ENCODE measurements around the gene ZRANB1.

DNA sequence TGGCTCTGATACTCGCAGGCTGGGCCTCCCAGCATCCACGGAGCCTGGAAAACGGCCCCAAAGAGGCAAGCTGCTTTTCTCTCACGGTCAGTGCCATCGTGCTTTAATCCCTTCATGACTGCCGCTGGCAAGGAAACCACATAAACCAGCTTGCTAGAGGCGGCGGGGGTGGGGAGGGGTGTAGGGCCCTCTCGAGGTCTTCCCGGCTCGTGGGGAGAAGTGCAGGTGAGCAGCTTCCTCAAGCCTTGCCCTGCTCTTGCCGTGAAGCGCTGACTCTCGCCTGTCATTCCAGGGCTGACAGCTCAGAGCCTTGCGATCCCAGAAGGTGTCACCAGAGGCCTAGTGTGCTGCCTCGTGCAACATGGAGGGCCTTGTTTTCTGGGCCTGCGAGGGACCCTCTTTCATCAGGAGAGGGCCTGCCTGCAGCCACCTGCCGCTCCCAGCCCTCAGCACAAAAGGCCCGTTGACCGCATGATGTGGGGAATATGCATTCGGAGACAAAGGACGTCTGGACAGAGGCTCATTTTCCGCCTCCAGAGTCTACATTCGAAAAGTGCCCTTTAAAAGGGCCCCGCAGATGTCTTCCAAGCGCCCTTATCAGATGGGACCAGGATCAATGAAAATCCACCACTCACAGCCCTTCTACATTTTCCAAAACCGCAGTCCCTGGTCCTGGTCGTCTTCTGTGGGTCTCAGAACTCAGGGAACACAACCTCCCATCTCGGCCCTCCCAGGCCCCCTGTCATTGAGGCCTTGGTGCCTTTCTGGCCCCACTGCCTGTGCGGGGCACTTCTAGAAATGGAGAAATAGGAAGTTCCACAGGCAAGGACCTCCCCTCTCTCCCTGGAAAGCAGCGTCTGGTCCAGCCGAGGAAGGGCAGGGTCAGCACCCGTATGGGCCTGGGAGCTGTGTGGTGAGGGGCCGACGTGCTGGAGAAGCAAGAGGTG is 58.7 kb downstream of the ZRANB1 start:
- TF ChIP-seq, protein P1, sequence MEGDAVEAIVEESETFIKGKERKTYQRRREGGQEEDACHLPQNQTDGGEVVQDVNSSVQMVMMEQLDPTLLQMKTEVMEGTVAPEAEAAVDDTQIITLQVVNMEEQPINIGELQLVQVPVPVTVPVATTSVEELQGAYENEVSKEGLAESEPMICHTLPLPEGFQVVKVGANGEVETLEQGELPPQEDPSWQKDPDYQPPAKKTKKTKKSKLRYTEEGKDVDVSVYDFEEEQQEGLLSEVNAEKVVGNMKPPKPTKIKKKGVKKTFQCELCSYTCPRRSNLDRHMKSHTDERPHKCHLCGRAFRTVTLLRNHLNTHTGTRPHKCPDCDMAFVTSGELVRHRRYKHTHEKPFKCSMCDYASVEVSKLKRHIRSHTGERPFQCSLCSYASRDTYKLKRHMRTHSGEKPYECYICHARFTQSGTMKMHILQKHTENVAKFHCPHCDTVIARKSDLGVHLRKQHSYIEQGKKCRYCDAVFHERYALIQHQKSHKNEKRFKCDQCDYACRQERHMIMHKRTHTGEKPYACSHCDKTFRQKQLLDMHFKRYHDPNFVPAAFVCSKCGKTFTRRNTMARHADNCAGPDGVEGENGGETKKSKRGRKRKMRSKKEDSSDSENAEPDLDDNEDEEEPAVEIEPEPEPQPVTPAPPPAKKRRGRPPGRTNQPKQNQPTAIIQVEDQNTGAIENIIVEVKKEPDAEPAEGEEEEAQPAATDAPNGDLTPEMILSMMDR (conservative IDR thresholded peaks at IDR 0.05; ENCODE audit: low read depth in 2 of 2): peak in 1 of 2 experiments; percentile 41; a peak in 2 of 4 replicates
- TF ChIP-seq POLR2AphosphoS5 (IDR thresholded peaks at IDR 0.05; ENCODE audit: low read depth): peak; percentile 0
- TF ChIP-seq, protein P2, sequence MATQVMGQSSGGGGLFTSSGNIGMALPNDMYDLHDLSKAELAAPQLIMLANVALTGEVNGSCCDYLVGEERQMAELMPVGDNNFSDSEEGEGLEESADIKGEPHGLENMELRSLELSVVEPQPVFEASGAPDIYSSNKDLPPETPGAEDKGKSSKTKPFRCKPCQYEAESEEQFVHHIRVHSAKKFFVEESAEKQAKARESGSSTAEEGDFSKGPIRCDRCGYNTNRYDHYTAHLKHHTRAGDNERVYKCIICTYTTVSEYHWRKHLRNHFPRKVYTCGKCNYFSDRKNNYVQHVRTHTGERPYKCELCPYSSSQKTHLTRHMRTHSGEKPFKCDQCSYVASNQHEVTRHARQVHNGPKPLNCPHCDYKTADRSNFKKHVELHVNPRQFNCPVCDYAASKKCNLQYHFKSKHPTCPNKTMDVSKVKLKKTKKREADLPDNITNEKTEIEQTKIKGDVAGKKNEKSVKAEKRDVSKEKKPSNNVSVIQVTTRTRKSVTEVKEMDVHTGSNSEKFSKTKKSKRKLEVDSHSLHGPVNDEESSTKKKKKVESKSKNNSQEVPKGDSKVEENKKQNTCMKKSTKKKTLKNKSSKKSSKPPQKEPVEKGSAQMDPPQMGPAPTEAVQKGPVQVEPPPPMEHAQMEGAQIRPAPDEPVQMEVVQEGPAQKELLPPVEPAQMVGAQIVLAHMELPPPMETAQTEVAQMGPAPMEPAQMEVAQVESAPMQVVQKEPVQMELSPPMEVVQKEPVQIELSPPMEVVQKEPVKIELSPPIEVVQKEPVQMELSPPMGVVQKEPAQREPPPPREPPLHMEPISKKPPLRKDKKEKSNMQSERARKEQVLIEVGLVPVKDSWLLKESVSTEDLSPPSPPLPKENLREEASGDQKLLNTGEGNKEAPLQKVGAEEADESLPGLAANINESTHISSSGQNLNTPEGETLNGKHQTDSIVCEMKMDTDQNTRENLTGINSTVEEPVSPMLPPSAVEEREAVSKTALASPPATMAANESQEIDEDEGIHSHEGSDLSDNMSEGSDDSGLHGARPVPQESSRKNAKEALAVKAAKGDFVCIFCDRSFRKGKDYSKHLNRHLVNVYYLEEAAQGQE (IDR thresholded peaks at IDR 0.05; ENCODE audit: unreplicated experiment): no peak
- no peak for TF ChIP-seq EZH2 (IDR thresholded peaks at IDR 0.05; ENCODE audit: low read depth, unreplicated experiment)
- TF ChIP-seq EZH2phosphoT487 (IDR thresholded peaks at IDR 0.05; ENCODE audit: unreplicated experiment): no peak
